Loucy (cell line): ENCODE measurements around the gene DNAH6.

Source experiments
- EZH2phosphoT487 ChIP-seq: fragments of 200-600 bp; IDR thresholded peaks from 2 replicates; pipeline ENCODE4 v1.6.1; 2018; ENCODE audit warnings: antibody characterized with exemption, mild to moderate bottlenecking, moderate library complexity, borderline replicate concordance
- TF ChIP-seq, protein P1 (sequence below): fragments of 200-600 bp; sonication (generic); conservative IDR thresholded peaks from 2 replicates; pipeline ENCODE4 v1.5.1; 2014; ENCODE audit warnings: mild to moderate bottlenecking, antibody characterized with exemption, low read length

DNA sequence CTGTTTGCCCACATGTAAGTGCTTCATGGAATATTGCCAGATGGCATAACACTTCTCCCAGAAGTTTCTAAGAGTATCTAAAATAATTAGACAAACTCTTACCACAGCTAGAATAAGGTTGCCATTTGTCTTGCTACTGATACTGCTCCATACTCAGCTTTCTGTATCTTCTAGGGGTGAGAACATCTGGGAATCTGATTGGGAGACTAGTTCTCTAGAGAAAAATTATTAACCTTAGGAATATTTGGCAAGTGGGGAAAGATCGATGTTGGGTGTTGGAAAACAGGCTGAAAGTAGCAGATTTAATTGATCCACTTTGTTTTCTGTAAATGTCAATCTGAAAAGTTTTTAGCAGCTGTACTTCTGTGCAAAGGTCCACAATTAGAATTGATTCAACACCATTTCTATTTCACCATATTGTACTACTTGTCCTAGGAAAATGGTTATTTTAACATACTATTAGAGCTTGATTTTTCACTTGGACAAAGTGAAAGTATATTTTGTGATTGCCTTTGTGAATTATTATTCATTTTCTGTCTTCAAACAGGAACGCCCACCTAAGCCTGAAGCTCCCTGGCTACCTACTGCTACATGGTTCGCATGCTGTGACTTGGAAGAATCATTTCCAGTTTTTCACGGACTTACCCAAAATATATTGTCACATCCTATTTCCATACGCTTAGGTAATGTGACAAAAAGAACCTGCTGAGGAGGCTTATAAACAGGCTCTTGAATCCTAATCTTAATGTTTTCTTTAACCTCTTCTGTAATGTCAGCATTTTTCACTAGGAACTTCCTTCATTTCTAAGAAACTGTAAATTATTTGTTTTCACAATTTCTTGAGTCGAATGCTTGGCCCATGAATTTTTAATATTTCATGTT lies 216.8 kb downstream of the DNAH6 start:
- TF ChIP-seq, protein P1, sequence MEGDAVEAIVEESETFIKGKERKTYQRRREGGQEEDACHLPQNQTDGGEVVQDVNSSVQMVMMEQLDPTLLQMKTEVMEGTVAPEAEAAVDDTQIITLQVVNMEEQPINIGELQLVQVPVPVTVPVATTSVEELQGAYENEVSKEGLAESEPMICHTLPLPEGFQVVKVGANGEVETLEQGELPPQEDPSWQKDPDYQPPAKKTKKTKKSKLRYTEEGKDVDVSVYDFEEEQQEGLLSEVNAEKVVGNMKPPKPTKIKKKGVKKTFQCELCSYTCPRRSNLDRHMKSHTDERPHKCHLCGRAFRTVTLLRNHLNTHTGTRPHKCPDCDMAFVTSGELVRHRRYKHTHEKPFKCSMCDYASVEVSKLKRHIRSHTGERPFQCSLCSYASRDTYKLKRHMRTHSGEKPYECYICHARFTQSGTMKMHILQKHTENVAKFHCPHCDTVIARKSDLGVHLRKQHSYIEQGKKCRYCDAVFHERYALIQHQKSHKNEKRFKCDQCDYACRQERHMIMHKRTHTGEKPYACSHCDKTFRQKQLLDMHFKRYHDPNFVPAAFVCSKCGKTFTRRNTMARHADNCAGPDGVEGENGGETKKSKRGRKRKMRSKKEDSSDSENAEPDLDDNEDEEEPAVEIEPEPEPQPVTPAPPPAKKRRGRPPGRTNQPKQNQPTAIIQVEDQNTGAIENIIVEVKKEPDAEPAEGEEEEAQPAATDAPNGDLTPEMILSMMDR, result no peak
- TF ChIP-seq EZH2phosphoT487, result no peak
